GM12878 (cell line): Measurements from ENCODE around the gene WNT5A. TPM values are rescaled to one million over a fixed set of nuclear protein-coding genes. Genes with fewer than 3 reads are reported as not detected.

Experiments used
- ATAC-seq: fragments of 200-7000 bp; cut with Tn5 transposase; 3 replicates; pipeline ENCODE4 v1.9.1; 2020; ENCODE audit warnings: mild to moderate bottlenecking, moderate library complexity
- BruUV-seq: library from RNA; stranded (reverse); fragments of 400-500 nt; replicated peaks from 2 replicates; lab custom pipeline; 2021; lab: Mats Ljungman, UMichigan
- CTCF ChIA-PET: fragments of 300-600 bp; sonication (Branson Sonifier 250); formaldehyde crosslinking; extraction: SDS; loops from one replicate; lab custom pipeline; 2021; ENCODE audit warnings: inconsistent platforms; lab: Yijun Ruan, JAX
- POLR2A ChIA-PET: fragments of 350-600 bp; formaldehyde crosslinking; extraction: SDS; loops from one replicate; lab custom pipeline; 2021; ENCODE audit warnings: inconsistent platforms; lab: Charles Lee
- RAD21 ChIA-PET: fragments of 300-600 bp; sonication (Branson Sonifier 250); formaldehyde crosslinking; loops from one replicate; lab custom pipeline; 2023; ENCODE audit warnings: antibody characterized with exemption; ENCODE audit not compliant: unreplicated experiment; lab: Charles Lee
- SMC1A ChIA-PET: fragments of 300-600 bp; sonication (Branson Sonifier 250); formaldehyde crosslinking; loops from one replicate; lab custom pipeline; 2023; ENCODE audit not compliant: unreplicated experiment, uncharacterized antibody; lab: Charles Lee
- DNase-seq: peaks from one replicate; pipeline ENCODE4 v3.0.0-alpha.2; 2011; ENCODE audit warnings: low read depth, low spot score
- FAIRE-seq: peaks from 3 replicates; lab custom pipeline; 2011; peaks lifted over from hg19 to GRCh38; lab: Jason Lieb, UNC
- H2AFZ ChIP-seq: 2 replicates; pipeline ENCODE4 v1.6.0; 2011; ENCODE audit warnings: low read depth, low read length, control low read depth; ENCODE audit not compliant: control insufficient read depth
- H3K27ac ChIP-seq: 2 replicates; pipeline ENCODE4 v1.5.1; 2011; ENCODE audit warnings: control low read depth; ENCODE audit not compliant: control insufficient read depth, insufficient read depth
- H3K27me3 ChIP-seq, 2 experiments: replicated peaks in 1 of 2; 2 replicates each; pipeline versions ENCODE4 v1.6.0 to v1.6.1; 2011; ENCODE audit warnings: low read length in 1 of 2; ENCODE audit not compliant: control insufficient read depth in 2 of 2, insufficient read depth in 2 of 2
- H3K36me3 ChIP-seq, 2 experiments: 2 replicates each; pipeline ENCODE4 v1.5.1; 2011; ENCODE audit warnings: low read length in 1 of 2; ENCODE audit not compliant: control insufficient read depth in 2 of 2, insufficient read depth in 2 of 2
- H3K4me1 ChIP-seq: 2 replicates; pipeline ENCODE4 v1.6.1; 2011; ENCODE audit warnings: mild to moderate bottlenecking, low read length, moderate library complexity, mixed read lengths; ENCODE audit not compliant: control insufficient read depth, insufficient read depth
- H3K4me2 ChIP-seq: 2 replicates; pipeline ENCODE4 v1.6.0; 2011; ENCODE audit warnings: control low read depth; ENCODE audit not compliant: control insufficient read depth, insufficient read depth
- H3K4me3 ChIP-seq: fragments of 200-600 bp; sonication (generic); 2 replicates; pipeline ENCODE4 v1.5.1; 2016
- H3K79me2 ChIP-seq: 2 replicates; pipeline ENCODE4 v1.6.0; 2011; ENCODE audit warnings: low read length; ENCODE audit not compliant: control insufficient read depth, insufficient read depth
- H3K9ac ChIP-seq: 2 replicates; pipeline ENCODE4 v1.8.0; 2011; ENCODE audit warnings: low read length, control low read depth, mixed read lengths; ENCODE audit not compliant: control insufficient read depth, insufficient read depth
- H3K9me3 ChIP-seq: replicated peaks from 3 replicates; pipeline ENCODE4 v1.5.1; 2011; ENCODE audit warnings: mild to moderate bottlenecking, low read length; ENCODE audit not compliant: control insufficient read depth, insufficient read depth
- H4K20me1 ChIP-seq: 2 replicates; pipeline ENCODE4 v1.6.0; 2011; ENCODE audit not compliant: control insufficient read depth, insufficient read depth
- MTA3 ChIP-seq: IDR thresholded peaks from 2 replicates; pipeline ENCODE4 v1.6.1; 2012; ENCODE audit warnings: low read length, inconsistent platforms, borderline replicate concordance
- SUZ12 ChIP-seq: fragments of 200-600 bp; sonication (generic); IDR thresholded peaks from one replicate; pipeline ENCODE4 v1.6.1; 2018; ENCODE audit warnings: antibody characterized with exemption, mild to moderate bottlenecking; ENCODE audit not compliant: unreplicated experiment
- TCF3 ChIP-seq: IDR thresholded peaks from 2 replicates; pipeline ENCODE4 v1.6.1; 2012; ENCODE audit warnings: low read depth, mild to moderate bottlenecking, low read length, borderline replicate concordance; ENCODE audit not compliant: insufficient read depth
- WGBS: methylation state at CpG from one replicate; pipeline ENCODE4 v1.1.6; 2016; ENCODE audit warnings: low lambda C conversion rate; ENCODE audit not compliant: insufficient replicate concordance, insufficient coverage; ENCODE audit errors: missing lambda C conversion rate; 5-methylcytosine and 5-hydroxymethylcytosine counted together
- in situ Hi-C: fragments of 300-500 bp; cut with MboI; formaldehyde crosslinking; loops from 9 replicates; pipeline ENCODE4 v1.14.3; 2018; ENCODE audit warnings: mixed read lengths
- intact Hi-C: fragments of 100-400 bp; cut with micrococcal nuclease; formaldehyde crosslinking; loops from one replicate; pipeline ENCODE4 v1.14.2; 2022; ENCODE audit not compliant: unreplicated experiment
- polyA plus RNA-seq, 11 experiments: library from polyadenylated mRNA; depleted of rRNA in 4 of 11; unstranded in 6 of 11; stranded (reverse) in 5 of 11; fragments of >200 nt; fragmentation: Nextera tagmentation in 4 of 11; fragmentation: Illumina TruSeq in 1 of 11; extraction: Ambion mirVana in 4 of 11; extraction: Trizol in 1 of 11; gene quantifications; 1 replicate in 1 of 11; 2 replicates in 10 of 11; pipeline versions ENCODE4 v1.2.1 to v1.2.3, GENCODE V29; 2011 to 2016; ENCODE audit warnings: inconsistent platforms in 2 of 11, missing spikeins in 2 of 11, low read depth in 1 of 11
- total RNA-seq, 4 experiments: library from RNA; depleted of rRNA in 3 of 4; stranded (reverse); fragments of >200 nt in 3 of 4; fragmentation: Illumina TruSeq in 1 of 4; extraction: Trizol in 1 of 4; gene quantifications; 2 replicates each; pipeline versions ENCODE4 v1.2.1 to v1.2.3, GENCODE V29; 2013 to 2021

The WNT5A gene
- total and polyA plus RNA-seq, 10 of the 15 experiments (the other 5 are each of a cell fraction or from before 2014, with no cell fraction given): 0.06 to 2.8 (median 0.39) TPM

- 5% methylated on average over 40 of the region's 40 CpGs for WGBS
- ATAC-seq (no peak), DNase-seq (no peak), FAIRE-seq (no peak)
- SMC1A ChIA-PET: no interaction called here
- RAD21 ChIA-PET: no interaction called here
- Histone ChIP-seq H3K4me1 (peaks cover 13% of the 10 kb centered on the region), H3K4me2 (peak overlapping the region; percentile 68), H3K27ac (no peak overlapping the region), H3K9ac (0 out of 2 replicates have a peak overlapping the region, but pooled peaks have one; percentile 2), H3K9me3 (no peaks in the 10 kb centered on the region), H3K4me3 (peak overlapping the region; percentile 47; the same call in 1 of the 2 replicates), H3K27me3 (peaks cover 12 to 34% of the 10 kb centered on the region in 2 experiments), H3K36me3 (no peaks in the 10 kb centered on the region), H2AFZ (peak overlapping the region; percentile 28), H4K20me1 (no peaks in the 10 kb centered on the region; the same call in 1 of the 2 replicates), H3K79me2 (no peaks in the 10 kb centered on the region)
- CTCF ChIA-PET: interaction anchor here (1.3 kb wide), 1 partner anchor 238 kb away, joined by 4 read pairs; no protein-coding TSS in a partner anchor
- intact Hi-C loops (loop anchor here (2.0 to 10.0 kb wide), 2 partner anchors 49 to 171 kb away; no protein-coding TSS in a partner anchor), in situ Hi-C loops (loop anchor here (5.0 kb wide), 2 partner anchors 239 to 769 kb away; no protein-coding TSS in a partner anchor)
- POLR2A ChIA-PET: no interaction called here
- BruUV-seq: no TSS peak
- TF ChIP-seq SUZ12 (peak; percentile 26), TCF3 (no peak), MTA3 (no peak)
Measured at GRCh38 chr3:55483196-55484095, 3.7 kb downstream of the WNT5A start.
